AG04450 (cell line): ENCODE data around the gene FAM240A. TPM values are rescaled to one million over a fixed set of nuclear protein-coding genes. Genes with fewer than 3 reads are reported as not detected.

ENCODE experiments used
- CTCF ChIA-PET: fragments of 300-600, 350-600 bp; formaldehyde crosslinking; extraction: SDS; loops from one replicate; lab custom pipeline; 2022; ENCODE audit warnings: antibody characterized with exemption, inconsistent platforms; lab: Charles Lee
- POLR2A ChIA-PET: fragments of 350-600 bp; formaldehyde crosslinking; extraction: SDS; loops from one replicate; lab custom pipeline; 2021; ENCODE audit warnings: antibody characterized with exemption, inconsistent platforms; lab: Yijun Ruan, JAX
- DNase-seq: peaks from one replicate; pipeline ENCODE4 v3.0.0-alpha.2; 2011; ENCODE audit warnings: low read depth, low spot score
- H3K27ac ChIP-seq: one replicate; pipeline ENCODE4 v1.5.1; 2012; ENCODE audit warnings: low read depth, low read length, control low read depth
- H3K27me3 ChIP-seq: one replicate; pipeline ENCODE4 v1.6.0; 2012; ENCODE audit warnings: low read length; ENCODE audit not compliant: control insufficient read depth, insufficient read depth
- H3K4me3 ChIP-seq: 2 replicates; pipeline ENCODE4 v1.5.1; 2011; ENCODE audit warnings: mild to moderate bottlenecking, low read depth, low read length, control low read depth
- H3K9me3 ChIP-seq: 2 replicates; pipeline ENCODE4 v1.5.1; 2012; ENCODE audit warnings: low read length; ENCODE audit not compliant: control insufficient read depth, insufficient read depth
- CTCF ChIP-seq: IDR thresholded peaks from 2 replicates; pipeline ENCODE4 v1.5.1; 2011; ENCODE audit warnings: low read depth, low read length, control low read depth, inconsistent platforms
- polyA plus RNA-seq: library from polyadenylated mRNA; depleted of rRNA; stranded (reverse); fragments of >200 nt; gene quantifications from 2 replicates; pipeline ENCODE4 v1.2.3, GENCODE V29; 2011

The FAM240A gene
- polyA plus RNA-seq, 1 experiment: not detected

- CTCF ChIA-PET: no interaction called here
- Histone ChIP-seq H3K9me3 (no peaks in the 10 kb centered on the region; the same call in 1 of the 2 replicates), H3K27me3 (peaks cover 51% of the 10 kb centered on the region), H3K27ac (no peak overlapping the region), H3K4me3 (no peak overlapping the region)
- no peak for TF ChIP-seq CTCF
- DNase-seq: no peak
- POLR2A ChIA-PET: no interaction called here
Observed at GRCh38 chr3:46578973-46579755, 33.2 kb upstream of the FAM240A start.

GRCh38 chr3:46579756-46580286 is 32.5 kb upstream of the FAM240A start:
- ChIA-PET CTCF (no interaction called here), POLR2A (no interaction called here)
- no peaks in the 10 kb centered on the region; the same call in 1 of the 2 replicates for H3K9me3 ChIP-seq
- no peak for DNase-seq
- H3K27ac ChIP-seq: no peak overlapping the region
- no peak for TF ChIP-seq CTCF
- H3K27me3 ChIP-seq: peaks cover 56% of the 10 kb centered on the region
- no peak overlapping the region for H3K4me3 ChIP-seq

- ChIA-PET POLR2A (no interaction called here), CTCF (no interaction called here)
- TF ChIP-seq CTCF: no peak
- Histone ChIP-seq H3K27me3 (peaks cover 54% of the 10 kb centered on the region), H3K9me3 (no peaks in the 10 kb centered on the region; the same call in 1 of the 2 replicates), H3K27ac (no peak overlapping the region), H3K4me3 (no peak overlapping the region)
- no peak for DNase-seq
Observed at GRCh38 chr3:46580675-46581074, 31.6 kb upstream of the FAM240A start.

GRCh38 chr3:46584598-46585467 is 27.5 kb upstream of the FAM240A start:
- CTCF ChIA-PET: interaction anchor here (1.4 kb wide), 1 partner anchor 96 kb away, joined by 3 read pairs; no protein-coding TSS in a partner anchor
- POLR2A ChIA-PET: no interaction called here
- H3K4me3 ChIP-seq: no peak overlapping the region
- no peak for DNase-seq
- H3K27ac ChIP-seq: no peak overlapping the region
- TF ChIP-seq CTCF: no peak
- no peaks in the 10 kb centered on the region for H3K9me3 ChIP-seq
- peaks cover 26% of the 10 kb centered on the region for H3K27me3 ChIP-seq
